Measurements from ENCODE around the gene OR5H1.
"Not testable (repeated sequence)": the region's sequence is repeated elsewhere in the genome, so short reads cannot be mapped to it uniquely, and the experiment has no call there.

The OR5H1 gene

GRCh38 chr3:98109807-98110549 is 20.5 kb upstream of the OR5H1 start:
- ATAC-seq (ENCODE audit: low read depth) (no peak), DNase-seq (ENCODE audit: low spot score) (no peak)
- Histone ChIP-seq H3K27ac (ENCODE audit: poor library complexity, severe bottlenecking) (no peak overlapping the region), H3K9me3 (ENCODE audit: severe bottlenecking) (peaks cover 2% of the 10 kb centered on the region), H3K27me3 (ENCODE audit: insufficient read depth, poor library complexity, severe bottlenecking) (no peaks in the 10 kb centered on the region), H3K4me3 (ENCODE audit: severe bottlenecking) (no peak overlapping the region), H3K4me1 (ENCODE audit: insufficient read depth, poor library complexity, severe bottlenecking) (no peaks in the 10 kb centered on the region), H3K36me3 (ENCODE audit: low read depth) (no peaks in the 10 kb centered on the region)
- TF ChIP-seq CTCF (IDR thresholded peaks at IDR 0.05; ENCODE audit: poor library complexity, severe bottlenecking): no peak

GRCh38 chr3:98110550-98110908 is 20.0 kb upstream of the OR5H1 start:
- Histone ChIP-seq H3K27ac (ENCODE audit: poor library complexity, severe bottlenecking) (no peak overlapping the region), H3K9me3 (ENCODE audit: severe bottlenecking) (peaks cover 2% of the 10 kb centered on the region), H3K4me3 (ENCODE audit: severe bottlenecking) (no peak overlapping the region), H3K4me1 (ENCODE audit: insufficient read depth, poor library complexity, severe bottlenecking) (no peaks in the 10 kb centered on the region), H3K27me3 (ENCODE audit: insufficient read depth, poor library complexity, severe bottlenecking) (no peaks in the 10 kb centered on the region), H3K36me3 (ENCODE audit: low read depth) (no peaks in the 10 kb centered on the region)
- ATAC-seq (ENCODE audit: low read depth): no peak
- TF ChIP-seq CTCF (IDR thresholded peaks at IDR 0.05; ENCODE audit: poor library complexity, severe bottlenecking): no peak
- DNase-seq (ENCODE audit: low spot score): no peak

- Histone ChIP-seq H3K27ac (ENCODE audit: poor library complexity, severe bottlenecking) (no peak overlapping the region), H3K9me3 (ENCODE audit: severe bottlenecking) (peaks cover 2% of the 10 kb centered on the region), H3K36me3 (ENCODE audit: low read depth) (no peaks in the 10 kb centered on the region), H3K27me3 (ENCODE audit: insufficient read depth, poor library complexity, severe bottlenecking) (no peaks in the 10 kb centered on the region), H3K4me3 (ENCODE audit: severe bottlenecking) (no peak overlapping the region), H3K4me1 (ENCODE audit: insufficient read depth, poor library complexity, severe bottlenecking) (no peaks in the 10 kb centered on the region)
- TF ChIP-seq CTCF (IDR thresholded peaks at IDR 0.05; ENCODE audit: poor library complexity, severe bottlenecking): no peak
- ATAC-seq (ENCODE audit: low read depth): no peak
- no peak for DNase-seq (ENCODE audit: low spot score)
Measured at GRCh38 chr3:98114264-98114663, 16.3 kb upstream of the OR5H1 start.

- ATAC-seq (ENCODE audit: low read depth) (no peak), DNase-seq (ENCODE audit: low spot score) (no peak)
- H3K36me3 ChIP-seq (ENCODE audit: low read depth): no peaks in the 10 kb centered on the region
- peaks cover 2% of the 10 kb centered on the region for H3K9me3 ChIP-seq (ENCODE audit: severe bottlenecking)
- no peak for TF ChIP-seq CTCF (IDR thresholded peaks at IDR 0.05; ENCODE audit: poor library complexity, severe bottlenecking)
- no peak overlapping the region for H3K27ac ChIP-seq (ENCODE audit: poor library complexity, severe bottlenecking)
- no peaks in the 10 kb centered on the region for H3K4me1 ChIP-seq (ENCODE audit: insufficient read depth, poor library complexity, severe bottlenecking)
- H3K4me3 ChIP-seq (ENCODE audit: severe bottlenecking): no peak overlapping the region
- no peaks in the 10 kb centered on the region for H3K27me3 ChIP-seq (ENCODE audit: insufficient read depth, poor library complexity, severe bottlenecking)
Measured at GRCh38 chr3:98115717-98116116, 14.8 kb upstream of the OR5H1 start.

GRCh38 chr3:98136631-98137030 is 6.1 kb downstream of the OR5H1 start:
- H3K27me3 ChIP-seq (ENCODE audit: insufficient read depth, poor library complexity, severe bottlenecking): no peaks in the 10 kb centered on the region
- H3K27ac ChIP-seq (ENCODE audit: poor library complexity, severe bottlenecking): no peak overlapping the region
- no peaks in the 10 kb centered on the region for H3K4me1 ChIP-seq (ENCODE audit: insufficient read depth, poor library complexity, severe bottlenecking)
- no peak for ATAC-seq (ENCODE audit: low read depth)
- DNase-seq (ENCODE audit: low spot score): no peak
- no peaks in the 10 kb centered on the region for H3K36me3 ChIP-seq (ENCODE audit: low read depth)
- no peak overlapping the region for H3K4me3 ChIP-seq (ENCODE audit: severe bottlenecking)
- TF ChIP-seq CTCF (IDR thresholded peaks at IDR 0.05; ENCODE audit: poor library complexity, severe bottlenecking): no peak
- no peaks in the 10 kb centered on the region for H3K9me3 ChIP-seq (ENCODE audit: severe bottlenecking)

GRCh38 chr3:98137826-98138557 is 7.5 kb downstream of the OR5H1 start:
- H3K4me3 ChIP-seq (ENCODE audit: severe bottlenecking): not testable (repeated sequence)

More at GRCh38 chr3:98137826-98138557, 7.5 kb downstream of the OR5H1 start:
- not testable (repeated sequence) for DNase-seq (ENCODE audit: low spot score); ATAC-seq (ENCODE audit: low read depth); H3K9me3 ChIP-seq (ENCODE audit: severe bottlenecking); H3K36me3 ChIP-seq (ENCODE audit: low read depth); H3K27ac ChIP-seq (ENCODE audit: poor library complexity, severe bottlenecking); H3K27me3 ChIP-seq (ENCODE audit: insufficient read depth, poor library complexity, severe bottlenecking); H3K4me1 ChIP-seq (ENCODE audit: insufficient read depth, poor library complexity, severe bottlenecking)

All from RWPE2 (cell line).